COLO668 (cell line): ENCODE results near the gene UVRAG.

ENCODE experiments used
- DNase-seq: peaks from one replicate; lab custom pipeline; 2025; ENCODE audit not compliant: unreplicated experiment; lab: John Stamatoyannopoulos, UW

Gene UVRAG

DNA sequence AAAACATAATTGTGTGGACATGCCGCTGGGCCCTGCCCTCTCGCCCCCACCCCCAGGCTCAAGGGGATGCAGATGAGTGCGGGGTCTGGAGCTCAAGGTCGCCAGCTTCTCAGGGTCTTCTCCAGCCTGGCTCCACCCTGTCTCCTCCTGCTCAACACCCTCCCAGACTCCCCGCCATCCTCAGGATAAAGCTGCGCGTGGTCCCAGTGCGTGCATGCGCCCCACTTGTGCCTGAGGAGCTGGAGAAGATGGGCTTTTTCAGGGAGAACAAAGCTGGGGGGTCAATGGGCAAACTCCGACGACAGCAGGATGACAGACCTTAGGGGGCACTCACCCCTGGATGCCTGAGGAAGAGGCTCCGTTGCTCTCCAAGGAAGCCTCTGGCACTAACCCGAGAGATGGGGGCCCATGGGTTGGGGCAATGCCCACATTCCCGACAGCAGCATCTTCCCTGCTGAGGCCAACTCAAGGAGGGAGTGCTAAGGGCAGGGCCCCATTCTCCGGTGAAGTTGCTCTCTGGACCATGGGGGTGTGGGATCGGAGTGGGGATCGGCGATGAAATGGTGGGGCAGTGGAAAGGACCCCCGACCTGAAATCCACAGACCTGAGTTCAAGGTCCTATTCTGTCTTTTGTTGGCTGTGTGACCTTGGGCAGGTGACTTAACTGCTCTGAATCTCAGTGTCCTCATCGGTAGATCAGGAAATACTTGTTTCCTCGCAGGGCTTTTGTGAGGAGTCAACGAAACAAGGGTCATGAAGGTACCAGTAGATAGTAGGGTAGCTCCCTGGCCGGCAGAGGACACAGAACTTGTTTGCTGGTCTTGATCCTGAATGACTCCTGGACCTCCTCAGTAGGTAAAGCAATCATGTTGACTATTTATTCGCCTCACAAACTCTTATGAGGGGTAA is 343.6 kb downstream of the UVRAG start:
- no peak for DNase-seq

DNA sequence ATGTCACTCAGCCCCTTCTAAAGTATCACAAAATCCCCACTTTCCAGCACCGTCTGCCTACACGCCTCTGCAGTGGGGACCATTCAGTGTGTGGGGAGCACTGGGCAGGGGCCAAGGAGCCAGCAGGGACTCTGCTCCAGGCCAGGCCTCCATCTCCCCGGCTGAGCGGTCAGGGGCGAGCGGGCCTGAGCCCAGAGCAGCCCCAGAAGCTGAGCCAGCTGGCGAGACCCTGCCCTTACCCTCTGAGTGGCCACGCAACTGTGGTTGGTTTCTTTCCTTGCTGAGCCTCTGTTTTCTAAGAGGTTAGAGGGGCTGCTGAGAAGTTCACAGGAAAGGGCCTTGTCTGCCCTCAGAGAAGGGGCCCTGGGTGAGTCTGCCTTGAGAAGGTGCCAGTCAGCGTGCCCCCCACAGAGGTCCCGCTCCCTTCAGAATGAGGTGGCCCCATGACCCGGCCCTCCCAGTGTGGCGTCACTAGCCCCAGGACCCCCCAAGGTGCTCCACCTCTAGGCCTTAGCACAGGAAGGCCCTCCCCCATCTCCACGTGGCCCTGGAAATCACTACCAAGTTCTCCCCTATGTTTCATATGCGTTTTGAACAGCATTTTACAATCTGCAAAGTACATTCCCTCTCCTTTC is 344.4 kb downstream of the UVRAG start:
- DNase-seq: no peak

DNA sequence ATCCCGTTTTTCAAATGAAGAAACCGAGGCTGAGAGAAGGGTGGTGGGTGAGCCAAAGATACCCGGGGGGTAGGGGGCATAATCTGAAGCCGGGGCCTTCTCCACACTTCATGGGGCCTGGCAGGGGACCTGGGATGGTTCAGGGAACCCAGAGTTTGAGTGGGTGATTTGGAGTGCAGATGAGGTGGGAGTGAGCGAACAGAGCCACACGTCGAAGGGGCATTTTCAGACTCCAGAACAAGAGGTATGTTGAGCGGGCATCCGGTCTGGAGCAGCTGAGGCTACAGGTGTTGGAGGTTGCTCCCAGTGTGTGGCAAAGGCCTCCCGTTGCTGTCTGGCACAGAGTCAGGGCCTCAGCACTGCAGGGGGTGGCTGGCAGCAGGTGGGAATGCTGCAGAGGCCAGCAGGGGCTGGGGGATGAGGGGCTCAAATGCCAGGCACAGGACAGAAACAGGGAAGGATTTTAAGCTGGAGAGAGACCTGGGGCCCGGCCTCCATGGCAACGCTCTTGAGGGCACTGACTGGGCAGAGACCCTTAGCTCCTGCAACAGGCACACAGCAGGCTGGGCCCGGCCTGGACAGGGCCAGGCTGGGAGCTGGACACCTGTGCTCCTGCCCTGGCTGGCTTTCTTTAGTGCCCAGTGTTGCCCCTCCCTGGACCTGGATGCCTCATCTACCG is 345.1 kb downstream of the UVRAG start:
- peak; percentile 82 for DNase-seq

DNA sequence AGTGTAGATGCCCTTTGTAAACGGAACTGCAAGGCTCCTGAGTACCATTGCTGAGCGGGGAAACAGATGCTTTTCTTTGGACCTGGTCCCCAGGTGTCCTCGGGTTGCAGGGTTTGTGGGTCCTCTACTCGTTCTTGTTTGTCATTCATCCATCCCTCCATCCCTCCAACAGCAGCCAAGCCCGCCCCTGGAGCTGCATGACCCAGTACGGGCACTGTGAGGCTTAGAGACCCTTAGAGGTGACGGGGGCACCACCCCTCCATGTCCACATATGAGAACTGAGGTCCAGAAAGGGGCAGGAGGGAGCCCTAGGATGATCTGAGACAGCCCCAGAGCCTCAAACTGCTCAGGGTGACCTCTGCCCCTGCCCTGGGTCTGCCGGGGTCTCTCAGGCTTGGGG is 345.8 kb downstream of the UVRAG start:
- no peak for DNase-seq

DNA sequence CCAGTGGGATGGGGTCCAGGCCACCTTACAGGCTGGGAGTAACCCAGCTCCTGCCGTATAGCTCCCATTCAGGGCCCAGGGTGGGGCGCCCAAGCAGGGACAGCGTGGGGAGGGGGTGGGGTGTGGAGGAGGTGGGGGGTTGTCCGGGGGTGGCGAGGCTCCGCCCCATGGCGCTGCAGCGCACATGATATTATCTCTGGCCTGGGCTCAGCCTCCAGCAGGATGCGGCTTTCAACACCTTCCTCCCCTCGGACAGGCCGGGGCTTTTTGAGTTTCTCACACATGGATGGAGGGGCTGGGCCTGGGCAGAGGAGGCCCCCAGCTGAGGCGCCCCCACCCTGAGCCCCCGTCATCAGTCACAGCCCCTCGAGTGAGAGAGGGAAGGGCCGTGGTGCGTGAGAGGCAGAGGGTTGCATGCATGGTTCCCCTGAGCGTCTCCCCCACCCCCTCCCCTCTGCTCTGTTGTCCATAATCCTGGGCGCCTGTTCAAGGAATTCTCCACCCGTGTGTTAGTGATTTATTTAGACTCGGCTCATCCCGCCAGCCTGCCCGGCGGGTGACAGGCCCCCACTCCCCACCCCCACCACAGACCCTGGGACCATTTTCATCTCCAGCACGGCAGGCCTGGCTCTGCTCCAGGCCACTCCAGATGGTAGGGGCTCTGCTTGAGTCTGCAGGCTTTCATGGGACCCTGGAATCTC is 346.4 kb downstream of the UVRAG start:
- peak; percentile 19 for DNase-seq

DNA sequence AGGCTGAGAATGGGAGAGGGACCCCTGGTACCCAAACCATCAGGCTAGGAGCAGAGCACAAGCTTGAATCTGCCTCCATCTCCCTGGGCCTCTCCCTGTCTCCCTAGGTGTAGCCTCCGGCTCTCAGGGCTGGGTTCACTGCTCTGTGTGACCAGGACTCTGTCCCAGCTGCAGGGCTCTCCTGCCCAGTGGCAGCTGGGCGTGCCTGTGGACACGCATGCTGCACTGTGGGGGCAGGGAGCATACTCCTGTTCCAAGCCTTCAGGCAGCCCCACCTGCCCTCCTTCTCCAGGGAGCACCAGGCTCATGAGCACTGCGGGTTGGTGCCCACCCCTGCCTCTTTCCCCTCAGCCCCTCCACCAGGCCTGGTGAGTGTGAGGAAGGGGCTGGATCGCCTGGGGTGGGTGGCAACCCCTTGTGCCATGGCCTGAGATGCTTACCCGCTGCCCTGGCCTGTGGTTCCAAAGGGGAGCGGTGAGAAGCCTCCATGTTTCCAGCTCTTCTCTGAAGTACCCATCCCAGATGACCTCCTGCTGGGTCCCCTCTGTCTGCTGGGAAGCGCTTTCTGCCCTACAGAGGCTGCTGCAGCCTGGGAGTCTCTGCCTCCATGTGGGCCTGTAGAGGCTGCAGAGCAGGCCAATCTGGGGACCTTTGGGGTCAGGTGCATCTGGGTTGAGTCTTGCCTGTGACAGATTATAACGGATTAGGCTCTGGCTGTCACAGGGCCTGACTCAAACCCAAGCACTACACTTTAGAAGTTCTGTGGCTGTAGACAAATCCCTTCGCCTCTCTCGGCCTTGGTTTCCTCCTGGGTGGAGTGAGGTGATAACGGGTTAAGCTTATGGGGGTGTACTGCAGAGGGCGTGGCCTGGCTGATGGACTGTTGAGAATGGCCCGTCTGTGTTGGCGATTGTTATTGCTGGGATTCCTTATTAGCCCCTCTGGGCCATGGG is 347.6 kb downstream of the UVRAG start:
- DNase-seq: peak; percentile 69

DNA sequence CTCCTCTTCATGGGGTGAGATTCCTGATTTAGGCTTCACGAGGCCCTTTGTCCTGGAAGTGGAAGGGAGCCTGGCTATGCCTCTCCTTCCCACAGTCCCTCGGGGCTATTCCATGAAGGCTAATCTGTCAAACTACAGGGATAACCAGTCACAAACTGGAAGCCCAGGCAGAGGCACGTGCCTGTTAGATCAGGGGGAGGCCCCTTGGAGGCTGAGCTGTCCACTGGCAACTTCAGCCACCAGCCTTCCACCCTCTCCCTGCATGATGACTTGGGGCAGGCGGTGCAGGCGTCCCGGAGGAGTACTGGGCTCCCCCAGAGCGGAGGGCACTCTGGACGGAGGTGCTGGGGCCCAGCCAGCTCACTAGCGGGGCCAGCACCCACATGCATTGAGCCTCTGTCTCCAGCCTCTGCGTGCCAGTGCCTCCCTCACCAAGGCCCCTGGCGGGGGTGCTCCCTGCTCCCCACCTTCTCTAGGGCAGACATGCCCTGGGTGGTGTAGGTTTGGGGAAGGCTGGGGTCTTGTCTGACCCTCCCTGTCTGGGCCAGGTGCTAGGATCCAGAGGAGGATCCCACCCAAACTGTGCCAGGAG is 348.4 kb downstream of the UVRAG start:
- no peak for DNase-seq

DNA sequence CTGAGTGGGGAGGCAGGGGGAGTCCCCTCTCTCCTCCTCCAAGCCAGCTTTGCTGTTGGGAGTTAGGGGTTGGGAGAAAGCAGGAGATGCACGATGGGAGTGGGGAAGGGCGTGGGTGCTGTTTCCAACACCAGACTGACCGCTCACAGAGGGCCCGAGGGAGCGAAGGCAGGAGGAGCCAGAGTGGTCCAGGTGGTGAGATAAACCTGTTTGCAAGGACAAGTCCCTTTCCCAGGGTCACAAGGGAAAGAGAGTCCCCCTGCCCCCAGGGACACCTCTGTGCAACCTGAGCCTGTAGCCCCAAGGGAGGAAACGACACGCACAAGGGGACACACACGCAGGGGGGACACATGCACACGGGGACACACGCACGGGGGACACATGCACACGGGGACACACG is 349.1 kb downstream of the UVRAG start:
- no peak for DNase-seq

DNA sequence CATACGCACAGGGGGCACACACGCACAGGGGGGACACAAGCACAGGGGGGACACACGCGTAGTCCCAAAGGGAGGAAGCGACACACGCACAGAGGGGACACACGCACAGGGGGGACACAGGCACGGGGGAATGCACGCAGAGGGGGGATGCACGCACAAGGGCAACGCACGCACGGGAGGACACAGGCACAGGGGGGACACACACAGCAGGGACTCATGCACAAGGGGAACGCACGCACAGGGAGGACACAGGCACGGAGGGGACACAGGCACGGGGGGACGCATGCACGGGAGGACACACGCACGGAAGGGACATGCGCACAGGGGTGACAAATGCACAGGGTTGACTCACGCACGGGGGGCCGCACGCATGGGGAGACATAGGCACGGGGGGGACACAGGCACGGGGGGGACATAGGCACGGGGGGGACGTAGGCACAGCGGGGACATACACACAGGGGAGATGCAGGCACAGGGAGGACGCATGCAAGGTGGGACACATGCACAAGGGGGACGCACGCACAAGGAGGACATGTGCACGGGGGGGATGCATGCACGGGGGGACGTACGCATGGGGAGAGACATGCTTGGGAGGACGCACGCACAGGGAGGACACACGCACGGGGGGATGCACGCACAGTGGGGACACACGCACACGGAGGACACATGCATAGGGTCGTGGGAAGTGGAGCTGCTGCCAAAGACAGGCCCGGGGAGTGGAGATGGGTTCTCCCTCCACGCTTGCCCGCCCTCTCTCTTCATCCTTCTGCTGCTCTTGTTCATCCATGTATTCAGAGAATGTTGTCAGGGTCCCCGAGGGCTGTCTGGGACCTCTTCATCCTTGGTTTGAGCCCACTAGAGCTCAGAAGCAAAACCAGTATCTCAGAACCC is 350.1 kb downstream of the UVRAG start:
- DNase-seq: no peak

DNA sequence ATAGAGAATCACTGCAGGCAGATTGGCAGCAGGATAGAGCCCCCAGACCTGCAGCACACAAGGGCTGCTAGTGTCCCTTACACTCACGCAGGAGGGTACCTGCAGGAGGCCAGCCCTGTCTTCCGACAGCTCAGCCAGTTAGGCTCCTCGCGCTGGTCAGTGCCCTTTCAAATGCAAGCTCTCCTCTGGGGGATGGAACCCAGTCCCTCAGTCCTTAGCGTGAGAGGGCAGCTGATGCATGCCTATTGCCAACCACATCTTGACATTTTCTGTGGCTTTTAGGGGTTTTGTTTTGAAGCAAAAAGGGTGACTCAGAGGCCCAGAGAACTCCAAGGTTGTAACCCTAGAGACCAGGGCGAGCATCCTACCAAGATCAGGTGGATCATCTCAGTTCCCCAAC is 351.3 kb downstream of the UVRAG start:
- no peak for DNase-seq

DNA sequence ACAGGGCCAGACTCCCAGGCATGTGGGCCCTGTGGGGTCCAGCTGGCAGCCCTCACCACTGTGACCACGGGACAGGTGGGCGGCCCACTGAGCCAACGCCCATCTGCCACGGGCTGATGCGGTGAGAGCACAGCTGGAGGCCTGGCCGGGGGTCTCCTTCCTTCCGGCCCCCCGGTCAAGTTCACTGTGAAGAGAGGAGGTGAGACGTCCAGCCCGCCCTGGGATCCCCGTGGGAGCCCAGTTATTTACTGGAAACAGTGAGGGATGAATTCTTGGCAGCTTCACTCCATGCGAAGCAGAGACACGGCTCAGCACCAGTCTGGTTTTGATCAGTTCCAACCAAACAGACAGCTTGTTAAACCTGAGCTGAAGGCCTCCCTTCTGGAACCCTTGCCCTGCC is 352.6 kb downstream of the UVRAG start:
- DNase-seq: no peak

DNA sequence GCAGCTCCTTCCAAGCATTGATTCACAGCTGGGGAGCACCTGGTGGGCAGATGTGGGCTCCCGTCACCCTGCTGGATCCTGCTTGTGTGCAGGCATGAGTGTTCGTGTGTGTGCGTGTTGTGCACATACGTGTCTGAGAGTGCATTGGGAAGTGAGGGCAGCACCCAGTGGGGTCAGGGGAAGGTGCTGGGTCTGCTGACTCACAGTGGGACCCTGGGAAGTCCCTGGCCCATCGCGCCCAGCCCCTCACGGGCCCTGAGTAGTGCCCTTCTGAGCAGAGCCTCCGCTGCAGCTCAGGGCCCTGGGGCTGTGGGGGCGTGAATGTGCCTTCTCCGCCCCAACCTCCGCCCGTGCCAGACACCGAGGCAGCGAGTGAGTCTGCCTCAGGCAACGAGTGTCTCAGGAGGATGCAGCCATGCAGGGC is 354.5 kb downstream of the UVRAG start:
- no peak for DNase-seq

DNA sequence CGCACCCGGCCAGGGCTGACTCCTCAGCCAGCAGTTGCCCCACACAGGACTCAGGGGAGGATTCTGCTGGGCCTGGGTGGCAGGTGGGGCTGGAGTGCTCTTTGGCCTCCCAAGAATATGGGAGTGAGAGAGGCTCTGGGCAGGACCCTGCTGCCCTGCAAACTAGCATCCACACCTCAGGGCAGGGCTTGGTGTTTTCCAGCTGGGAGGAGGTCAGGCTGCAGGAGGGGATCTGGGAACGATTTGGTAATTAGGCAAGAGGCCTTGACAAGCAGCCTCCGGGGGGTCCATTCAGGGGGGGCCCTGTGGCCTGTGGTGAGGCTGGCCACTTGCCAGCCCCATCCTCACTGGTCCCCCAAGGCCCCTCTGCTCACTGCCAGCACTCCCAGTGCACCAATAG is 355.5 kb downstream of the UVRAG start:
- no peak for DNase-seq

DNA sequence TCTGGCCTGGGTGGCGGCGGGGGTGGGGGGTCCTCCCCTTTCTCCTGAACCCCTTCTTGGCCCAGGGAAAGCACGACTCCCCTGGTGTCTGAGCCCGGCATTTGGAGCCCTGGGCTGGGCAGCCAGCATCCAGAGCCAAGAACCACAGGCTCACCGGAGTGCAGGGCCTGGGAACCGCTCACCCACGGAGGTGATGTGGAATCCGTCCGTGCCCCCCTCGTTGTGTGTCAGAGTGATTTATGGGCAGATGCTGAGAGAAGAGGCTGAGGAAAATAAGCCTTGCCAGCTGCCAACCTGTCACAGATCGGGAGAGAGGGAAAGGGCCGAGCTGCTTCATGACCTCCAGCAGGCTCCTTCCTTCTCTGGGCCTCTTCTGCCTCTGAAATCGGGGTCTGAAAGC is 357.6 kb downstream of the UVRAG start:
- no peak for DNase-seq

DNA sequence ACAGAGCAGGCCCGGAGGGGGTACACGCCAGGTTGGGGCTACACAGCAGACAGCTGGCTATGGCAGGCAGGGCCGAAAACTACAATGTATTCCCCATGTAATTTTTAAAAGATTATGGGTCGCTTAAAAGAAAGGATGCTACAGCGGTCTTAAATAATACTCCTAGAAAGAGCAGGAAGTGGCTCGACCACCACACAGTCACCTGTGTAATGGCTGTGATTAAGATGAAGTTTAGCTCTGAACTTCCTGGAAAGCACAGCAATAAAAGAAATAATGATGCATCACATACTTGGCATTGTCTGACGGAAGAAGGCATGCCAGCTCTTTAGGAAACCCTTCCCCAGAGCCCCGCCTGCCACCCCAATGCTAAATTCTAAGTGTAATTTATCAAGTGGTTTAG is 358.7 kb downstream of the UVRAG start:
- no peak for DNase-seq

DNA sequence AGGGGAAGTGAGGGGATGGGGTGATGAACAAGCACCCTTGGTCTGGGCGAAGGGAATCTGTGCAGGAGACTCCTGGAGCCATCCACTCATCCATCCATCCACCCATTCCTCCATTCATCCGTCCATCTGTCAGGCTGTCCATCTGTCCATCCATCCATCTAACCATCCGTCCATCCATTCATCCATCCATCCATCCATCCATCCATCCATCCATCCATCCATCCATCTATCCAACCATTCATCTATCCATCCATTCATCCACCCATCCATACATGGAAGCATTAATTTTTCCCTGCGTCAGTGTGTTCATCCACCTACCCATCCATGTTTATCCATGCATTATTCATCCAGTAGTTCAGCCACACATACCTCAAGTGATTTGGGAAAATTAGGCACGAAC is 359.3 kb downstream of the UVRAG start:
- no peak for DNase-seq

DNA sequence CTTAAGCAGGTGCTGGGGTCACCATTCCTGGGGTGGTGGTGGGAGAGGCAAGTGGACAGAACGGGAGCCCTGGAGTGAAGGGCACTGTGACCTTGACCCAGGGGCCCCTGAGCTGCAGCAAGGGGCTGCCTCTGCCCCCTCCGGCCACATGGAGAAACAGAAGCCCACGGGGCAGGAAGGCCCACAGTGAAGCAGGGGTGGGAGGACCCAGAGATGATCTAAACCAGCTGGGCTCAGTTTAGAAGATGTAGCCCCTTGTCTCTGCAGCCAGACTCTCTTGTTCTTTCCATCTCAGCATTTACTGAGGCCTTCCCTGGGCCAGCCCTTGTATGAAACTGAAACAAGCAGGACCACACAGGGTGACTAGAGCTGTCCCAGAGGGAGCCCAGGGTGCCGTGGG is 360.8 kb downstream of the UVRAG start:
- no peak for DNase-seq

DNA sequence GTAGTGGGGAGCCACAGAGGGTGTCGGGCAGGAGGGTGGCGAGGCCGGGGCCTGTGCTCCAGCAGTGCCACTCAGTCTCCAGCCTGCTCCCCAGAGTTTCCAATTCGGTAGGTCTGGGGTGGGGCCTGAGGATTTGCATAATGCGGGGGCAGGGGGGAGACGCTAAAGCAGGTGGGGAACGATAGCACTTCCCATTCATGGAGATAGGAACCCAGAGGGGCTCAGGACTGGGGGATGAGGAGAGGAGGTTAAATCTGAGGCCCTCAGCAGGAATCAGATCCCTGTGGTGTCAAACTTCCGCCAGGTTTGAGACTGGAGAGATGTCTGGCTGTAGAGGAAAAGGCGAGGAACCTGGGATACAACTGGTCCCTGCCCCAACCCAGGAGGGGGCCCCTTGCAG is 361.5 kb downstream of the UVRAG start:
- no peak for DNase-seq

DNA sequence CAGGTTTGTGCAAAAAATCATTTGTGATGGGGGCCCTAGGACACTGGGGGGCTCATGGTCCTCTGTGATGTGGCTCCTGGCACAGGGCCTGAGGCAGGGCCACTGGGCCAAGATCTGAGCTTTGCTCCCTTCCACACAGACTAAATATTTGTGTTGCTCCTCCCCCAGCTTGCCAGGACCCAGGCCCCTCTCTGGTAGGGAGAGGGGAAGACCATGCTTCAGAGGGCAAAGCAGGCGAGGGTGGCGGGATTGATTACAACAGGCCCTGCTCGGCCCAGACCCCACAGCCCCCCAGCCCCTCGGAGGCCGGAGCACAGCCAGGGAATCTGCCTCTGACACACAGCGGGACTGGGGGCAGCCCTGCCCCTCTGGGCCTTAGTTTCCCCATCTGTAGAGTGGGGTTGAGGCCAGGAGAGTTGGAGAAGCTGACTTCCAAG is 362.3 kb downstream of the UVRAG start:
- DNase-seq: no peak
